Activated CD4-positive, alpha-beta T cell treated with anti-CD3 and anti-CD28 coated beads, Interleukin-2, Interleukin-6, amounts not matched to agents 100 ng/mL and 50 ng/mL, durations not matched to agents 16 hours and 8 hours (primary cell): ENCODE results near the gene NFIC.
"Not testable (repeated sequence)": the region's sequence is repeated elsewhere in the genome, so short reads cannot be mapped to it uniquely, and the experiment has no call there.

Experiments used
- DNase-seq: peaks from one replicate; pipeline ENCODE4 v3.0.0-alpha.2; 2020

Gene NFIC

DNA sequence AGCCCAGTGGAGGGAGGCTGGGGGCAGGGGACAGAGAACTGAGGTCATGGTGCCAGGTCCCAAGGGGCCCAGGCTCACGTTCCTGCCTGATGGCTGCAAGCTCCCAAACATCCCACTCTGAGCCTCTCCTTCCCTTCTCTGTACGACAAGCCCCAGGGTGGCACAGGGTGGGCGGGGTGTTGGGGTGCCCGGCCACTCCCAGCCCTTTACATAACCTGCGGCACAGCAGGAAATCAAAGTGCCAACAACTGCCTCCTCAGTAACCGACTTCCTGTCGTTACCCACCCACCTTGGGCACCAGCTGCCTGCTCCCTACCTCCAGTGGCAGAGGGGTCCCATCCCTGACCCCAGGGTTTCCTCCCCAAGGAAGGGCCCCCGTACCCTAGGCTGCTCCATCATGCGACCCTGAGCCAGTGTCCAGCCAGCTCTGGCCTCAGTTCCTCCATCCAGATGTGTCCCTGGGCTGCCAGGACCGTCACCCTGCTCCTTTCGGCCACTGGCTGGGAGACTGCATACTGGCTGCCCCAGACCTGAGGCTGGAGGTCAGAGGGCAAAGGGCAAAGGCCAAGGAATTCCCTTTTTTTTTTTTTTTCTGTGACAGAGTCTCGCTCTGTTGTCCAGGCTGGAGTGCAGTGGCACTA is 27.7 kb upstream of the NFIC start:
- DNase-seq, result peak; percentile 52

DNA sequence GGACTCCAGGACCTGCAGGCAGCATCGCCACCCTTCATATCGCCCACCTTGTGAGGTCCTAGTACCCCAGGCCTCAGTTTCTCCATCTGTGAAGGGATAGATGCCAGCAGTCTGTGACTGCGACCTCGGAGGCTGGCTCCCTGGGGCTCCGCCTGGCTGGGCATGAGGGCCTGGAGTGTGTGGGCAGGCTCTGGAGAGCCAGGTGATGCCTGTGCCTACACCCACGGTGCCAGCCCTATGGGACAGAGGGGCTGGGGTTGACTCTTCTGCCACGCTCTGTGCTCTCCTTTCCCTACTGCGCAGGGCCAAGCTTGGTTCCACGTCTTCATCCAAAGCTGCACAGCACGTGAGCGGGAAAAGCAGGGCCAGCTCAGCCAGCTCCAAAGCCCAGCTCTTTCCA is 26.0 kb upstream of the NFIC start:
- DNase-seq, result no peak

DNA sequence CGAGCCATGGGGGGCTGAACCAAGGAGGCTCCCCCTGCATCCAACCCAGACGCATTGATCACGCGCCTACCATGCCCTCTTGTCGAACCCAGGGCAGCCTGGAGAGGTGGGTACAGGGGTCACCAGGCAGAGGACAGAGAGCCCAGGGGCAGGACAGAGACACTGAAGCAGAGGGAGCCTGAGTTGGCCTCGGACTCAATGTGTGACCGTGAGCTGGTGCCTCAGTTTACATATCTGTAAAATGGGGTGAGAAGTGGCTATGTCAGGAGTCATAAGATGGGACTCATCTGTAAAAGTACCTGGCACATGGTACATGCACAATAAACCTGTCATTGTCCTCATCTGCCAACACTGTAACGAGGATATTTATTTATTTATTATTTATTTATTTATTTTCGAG is 24.1 kb upstream of the NFIC start:
- no peak for DNase-seq

DNA sequence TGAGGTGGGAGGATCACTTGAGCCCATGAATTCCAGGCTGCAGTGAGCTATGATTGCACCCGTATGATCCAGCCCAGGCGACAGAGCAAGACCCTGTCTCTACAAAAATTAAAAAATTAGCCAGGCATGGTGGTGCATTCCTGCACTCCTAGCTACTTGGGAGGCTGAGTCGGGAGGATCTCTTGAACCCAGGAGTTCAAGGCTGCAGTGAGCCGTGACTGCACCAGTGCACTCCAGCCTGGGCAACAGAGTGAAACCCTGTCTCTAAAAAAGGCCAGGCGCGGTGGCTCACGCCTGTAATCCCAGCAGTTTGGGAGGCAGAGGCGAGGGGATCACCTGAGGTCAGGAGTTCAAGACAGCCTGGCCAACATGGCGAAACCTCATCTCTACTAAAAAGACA is 23.4 kb upstream of the NFIC start:
- not testable (repeated sequence) for DNase-seq

DNA sequence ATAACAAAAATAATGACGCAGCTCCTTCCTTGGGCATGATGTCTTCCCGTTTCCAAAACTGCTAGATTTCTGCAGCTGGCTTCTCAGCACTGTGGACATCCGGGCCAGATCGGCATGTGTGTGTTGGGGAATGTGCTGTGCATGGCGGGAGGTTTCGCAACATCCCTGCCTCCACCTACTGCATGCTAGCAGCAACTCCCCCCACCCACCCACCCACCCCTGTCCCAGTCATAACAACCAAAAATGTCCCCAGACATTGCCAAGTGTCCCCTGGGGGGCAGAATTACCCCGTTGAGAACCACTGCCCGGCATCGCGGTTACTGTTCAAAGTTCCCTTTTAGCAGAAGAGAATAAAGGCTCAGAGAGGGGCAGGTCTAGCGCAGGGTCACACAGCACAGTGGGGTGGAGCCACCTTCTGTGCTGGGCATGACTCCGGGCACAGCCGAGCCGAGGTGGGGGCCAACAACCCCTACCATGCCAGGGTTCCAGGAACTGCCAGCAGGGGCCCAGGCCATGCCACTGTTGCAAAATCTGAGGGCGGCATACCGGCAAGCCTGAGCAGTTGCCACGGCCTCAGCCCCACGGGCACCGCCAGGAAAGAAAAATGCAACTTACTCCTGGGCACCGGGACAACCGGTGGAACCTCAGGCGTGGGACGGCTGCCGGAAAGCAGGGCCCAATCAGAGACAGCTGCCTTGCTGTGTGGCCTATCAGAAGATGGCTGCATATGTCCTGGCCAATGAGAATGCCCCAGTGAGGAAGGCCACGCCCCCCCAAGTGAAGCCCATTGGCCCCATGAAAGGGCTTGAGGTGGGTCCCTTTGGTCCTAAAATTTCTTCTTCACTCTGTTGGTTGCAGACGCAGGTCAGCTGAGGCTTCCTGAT is 22.5 kb upstream of the NFIC start:
- peak; percentile 56 for DNase-seq

DNA sequence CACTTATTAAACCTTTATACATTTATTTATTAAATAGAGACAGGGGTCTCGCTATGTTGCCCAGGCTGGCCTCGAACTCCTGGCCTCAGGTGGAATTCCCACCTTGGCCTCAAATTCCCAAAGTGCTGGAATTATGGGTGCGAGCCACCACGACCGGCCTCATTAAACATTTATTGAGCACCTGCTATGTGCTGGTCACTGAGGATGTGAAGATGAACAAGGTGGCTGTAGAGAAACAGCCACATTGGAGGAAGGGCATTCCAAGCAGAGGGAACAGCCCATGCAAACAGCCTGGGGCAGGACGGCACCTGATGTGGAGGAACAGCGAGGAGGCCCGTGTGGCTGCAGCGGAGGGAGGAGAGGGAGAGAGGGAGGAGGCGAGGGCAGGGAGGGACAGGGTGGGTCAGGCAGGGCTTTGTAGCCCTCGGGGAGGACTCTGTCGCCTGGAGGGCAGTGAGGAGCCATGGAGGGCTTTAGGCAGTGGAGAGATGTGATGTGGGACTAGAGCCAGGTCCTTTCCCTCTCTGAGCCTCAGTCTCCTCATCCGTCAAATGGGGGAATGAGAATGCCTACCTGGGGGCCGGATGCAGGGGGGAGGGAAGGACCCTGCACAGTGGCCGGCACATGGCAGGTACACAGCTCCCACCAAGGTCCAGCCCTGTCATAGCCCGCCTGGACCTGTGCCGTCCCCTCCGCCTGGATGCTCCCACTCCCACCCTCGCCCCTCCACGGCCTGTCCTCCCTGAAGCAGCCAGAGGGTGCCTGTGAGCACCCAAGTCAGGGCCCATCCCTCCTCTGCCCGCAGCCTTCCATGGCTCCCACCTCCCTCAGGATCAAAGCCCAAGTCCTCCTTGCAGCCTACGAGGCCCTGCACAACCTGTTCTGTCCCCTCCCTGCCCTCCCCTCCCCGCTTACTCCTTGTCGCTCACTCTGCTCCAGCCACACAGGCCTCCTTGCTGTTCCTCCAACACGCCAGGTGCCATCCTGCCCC is 21.5 kb upstream of the NFIC start:
- no peak for DNase-seq

DNA sequence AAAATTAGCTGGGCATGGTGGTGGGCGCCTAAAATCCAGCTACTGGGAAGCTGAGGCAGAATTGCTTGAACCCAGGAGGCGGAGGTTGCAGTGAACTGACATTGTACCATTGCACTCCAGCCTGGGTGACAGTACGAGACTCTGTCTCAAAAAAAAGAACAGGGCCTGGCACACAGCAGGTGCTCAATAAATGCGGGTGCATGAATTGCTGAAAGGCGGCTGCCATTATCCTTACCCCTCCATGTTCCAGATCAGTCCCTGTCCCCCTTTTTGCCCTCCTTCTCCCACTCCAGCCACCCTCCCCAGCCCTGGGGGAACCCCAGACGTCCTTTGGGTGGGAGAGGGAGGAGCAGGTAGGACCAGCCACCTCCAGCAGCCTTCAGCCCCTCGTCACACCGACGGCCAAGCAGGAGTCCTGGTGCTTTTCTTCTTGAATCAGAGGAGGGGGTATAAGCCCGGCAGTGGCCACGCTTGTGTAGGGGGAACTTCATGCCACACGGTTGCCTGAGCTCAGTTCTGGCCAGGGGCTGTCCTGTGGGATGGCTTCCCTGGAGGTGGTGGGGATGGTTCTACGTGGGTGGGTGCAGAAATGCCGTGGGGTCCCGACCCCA is 20.4 kb upstream of the NFIC start:
- DNase-seq, result no peak

DNA sequence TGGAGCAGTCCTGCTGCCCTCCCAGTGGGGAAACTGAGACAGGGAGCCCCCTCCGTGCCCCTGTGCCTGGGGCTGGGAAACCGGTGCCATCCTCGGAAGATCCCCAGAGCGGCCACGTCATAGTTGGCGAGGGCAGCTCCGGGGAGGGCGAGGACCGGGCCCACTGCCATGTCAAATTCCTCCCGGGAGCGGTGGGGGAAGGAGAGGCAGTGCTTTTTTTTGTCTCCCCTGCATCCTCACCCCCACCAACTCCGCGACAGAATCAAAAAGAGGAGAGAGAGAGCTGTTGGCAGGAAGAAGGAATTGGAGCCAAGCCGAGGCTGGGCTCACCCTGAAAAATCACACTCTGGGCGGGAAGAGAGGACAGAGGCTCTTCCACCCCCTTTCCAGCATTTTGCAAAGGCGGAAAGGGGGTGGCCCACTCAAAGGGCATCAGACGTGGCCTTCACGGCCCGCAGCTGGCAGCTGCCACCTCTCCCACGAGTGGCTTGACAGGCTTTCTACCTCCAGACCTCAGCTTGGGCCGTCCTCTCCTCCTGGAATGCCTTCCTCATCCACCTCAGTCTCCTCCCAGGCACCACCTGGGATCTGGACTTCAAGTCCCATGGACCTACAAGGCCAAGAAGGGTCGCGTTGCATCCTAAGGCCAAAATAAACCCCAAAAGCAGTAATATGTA is 19.6 kb upstream of the NFIC start:
- no peak for DNase-seq

DNA sequence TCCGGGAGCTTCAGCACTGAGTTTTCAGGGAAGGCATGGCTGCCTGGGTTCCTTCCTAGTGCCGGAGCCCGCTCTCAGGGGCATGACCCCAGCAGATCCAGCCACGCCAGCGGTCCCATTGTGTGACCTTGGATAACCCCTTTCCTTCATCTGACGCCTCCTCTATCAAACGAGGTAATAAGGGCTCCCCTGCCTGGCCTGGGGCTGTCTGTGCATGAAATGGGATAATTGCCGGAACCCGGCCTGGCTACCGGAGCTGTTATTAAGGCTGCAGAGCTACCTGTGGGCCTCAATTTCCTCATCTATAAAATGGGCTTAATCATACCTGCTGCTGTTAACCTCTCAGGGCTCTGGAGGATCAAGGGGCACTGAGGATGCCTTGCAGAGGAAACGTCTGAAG is 18.3 kb upstream of the NFIC start:
- no peak for DNase-seq

DNA sequence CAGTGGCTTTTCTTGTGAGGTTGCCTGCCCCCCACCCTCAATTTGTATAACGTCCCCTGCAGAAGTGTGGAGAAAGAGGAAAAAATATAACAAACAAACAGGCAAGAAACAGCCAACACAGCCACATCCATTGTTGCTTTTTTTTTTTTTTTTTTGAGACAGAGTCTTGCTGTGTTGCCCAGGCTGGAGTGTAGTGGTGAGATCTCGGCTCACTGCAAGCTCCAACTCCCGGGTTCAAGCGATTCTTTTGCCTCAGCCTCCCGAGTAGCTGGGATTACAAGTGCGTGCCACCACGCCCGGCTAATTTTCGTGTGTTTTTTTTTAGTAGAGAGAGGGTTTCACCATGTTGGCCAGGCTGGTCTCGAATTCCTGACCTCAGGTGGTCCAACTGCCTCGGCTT is 17.9 kb upstream of the NFIC start:
- DNase-seq, result not testable (repeated sequence)

DNA sequence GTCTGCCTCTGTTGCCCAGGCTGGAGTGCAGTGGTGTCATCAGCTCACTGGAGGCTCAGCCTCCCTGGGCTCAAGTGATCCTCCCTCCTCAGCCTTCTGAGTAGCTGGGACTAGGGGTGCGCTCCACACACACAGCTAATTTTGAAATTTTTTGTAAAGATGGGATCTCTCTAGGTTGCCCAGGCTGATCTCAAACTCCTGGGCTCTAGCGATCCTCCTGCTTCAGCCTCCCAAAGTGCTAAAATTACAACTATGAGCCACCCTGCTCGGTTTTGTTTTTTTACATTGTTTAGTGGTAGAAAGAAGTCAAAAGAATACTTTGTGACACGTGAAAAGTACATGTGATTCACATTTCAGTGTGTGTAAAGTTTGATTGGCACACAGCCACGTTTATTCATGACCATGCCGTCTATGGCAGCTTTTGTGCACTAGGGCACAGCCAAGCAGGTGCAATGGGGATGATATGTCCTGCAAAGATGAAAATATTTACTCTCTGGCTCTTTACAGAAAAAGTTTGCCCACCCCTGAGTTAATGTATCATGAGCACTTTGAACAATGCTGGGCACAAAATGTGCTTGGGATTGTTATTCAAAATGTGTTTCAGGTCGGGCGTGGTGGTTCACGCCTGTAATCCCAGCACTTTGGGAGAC is 16.2 kb upstream of the NFIC start:
- no peak for DNase-seq

DNA sequence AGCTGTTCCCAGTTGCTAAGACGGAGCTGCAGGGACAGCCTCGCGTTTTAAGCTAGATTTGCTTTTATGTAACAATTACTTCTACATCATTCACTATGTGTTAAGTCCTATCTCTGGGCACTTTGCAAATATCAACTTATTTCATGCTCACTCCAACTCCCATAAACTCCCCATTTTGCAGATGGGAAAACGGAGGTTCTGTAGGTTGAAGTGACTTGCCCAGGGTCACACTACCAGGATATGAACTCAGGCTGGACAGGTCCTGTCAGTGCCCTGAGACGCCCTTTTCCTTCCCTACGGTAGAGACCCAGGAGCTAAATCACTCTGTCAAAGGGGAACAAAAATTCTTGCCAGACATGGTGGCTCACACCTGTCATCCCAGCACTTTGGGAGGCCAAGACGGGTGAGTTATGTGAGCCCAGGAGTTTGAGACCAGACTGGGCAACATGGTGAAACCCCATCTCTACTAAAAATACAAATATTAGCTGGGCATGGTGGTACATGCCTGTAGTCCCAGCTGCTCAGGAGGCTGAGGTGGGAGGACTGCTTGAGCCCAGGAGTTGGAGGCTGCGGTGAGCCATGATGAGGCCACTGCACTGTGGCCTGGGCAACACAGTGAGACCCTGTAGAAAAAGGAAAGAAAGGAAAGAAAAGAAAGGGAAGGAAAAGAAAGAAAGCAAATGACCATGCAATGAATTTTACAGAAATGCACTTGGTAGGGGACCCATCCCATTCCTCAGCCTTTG is 14.5 kb upstream of the NFIC start:
- no peak for DNase-seq

DNA sequence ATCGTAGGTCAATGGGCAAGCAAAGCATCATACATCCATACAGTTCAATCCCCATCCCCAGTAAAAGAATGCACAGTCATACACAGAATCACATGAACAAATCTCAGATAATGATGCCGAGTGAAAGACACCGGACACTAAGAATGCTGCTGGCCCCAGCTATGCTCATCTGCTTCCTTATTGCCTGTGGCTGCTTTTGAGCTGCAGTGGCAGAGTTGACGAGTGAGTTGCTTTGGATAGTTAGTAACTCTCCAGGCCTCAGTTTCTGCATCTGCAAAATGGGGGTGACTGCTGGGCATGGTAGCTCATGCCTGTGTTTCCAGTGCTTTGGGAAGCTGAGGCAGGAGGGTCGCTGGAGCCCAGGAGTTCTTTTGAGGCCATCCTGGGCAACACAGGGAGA is 12.9 kb upstream of the NFIC start:
- DNase-seq, result no peak

DNA sequence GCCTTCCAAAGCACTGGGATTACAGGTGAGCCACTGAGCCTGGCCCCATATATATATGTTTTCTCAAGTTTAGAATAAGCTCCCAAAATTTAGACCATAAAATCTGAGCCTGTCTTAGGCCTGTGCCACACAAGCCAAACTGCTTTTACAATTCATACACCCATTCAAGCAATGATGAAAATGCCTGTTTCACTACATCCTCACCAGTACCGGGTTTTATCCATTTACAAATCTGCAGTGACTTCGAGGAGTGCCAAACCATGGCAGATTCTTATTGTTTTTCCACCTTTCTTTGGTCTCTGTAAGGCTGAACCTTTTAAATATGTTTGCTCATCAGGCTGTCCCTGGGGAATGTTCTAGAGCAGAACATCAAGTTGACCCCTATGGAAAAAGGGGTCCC is 9.6 kb upstream of the NFIC start:
- no peak for DNase-seq

DNA sequence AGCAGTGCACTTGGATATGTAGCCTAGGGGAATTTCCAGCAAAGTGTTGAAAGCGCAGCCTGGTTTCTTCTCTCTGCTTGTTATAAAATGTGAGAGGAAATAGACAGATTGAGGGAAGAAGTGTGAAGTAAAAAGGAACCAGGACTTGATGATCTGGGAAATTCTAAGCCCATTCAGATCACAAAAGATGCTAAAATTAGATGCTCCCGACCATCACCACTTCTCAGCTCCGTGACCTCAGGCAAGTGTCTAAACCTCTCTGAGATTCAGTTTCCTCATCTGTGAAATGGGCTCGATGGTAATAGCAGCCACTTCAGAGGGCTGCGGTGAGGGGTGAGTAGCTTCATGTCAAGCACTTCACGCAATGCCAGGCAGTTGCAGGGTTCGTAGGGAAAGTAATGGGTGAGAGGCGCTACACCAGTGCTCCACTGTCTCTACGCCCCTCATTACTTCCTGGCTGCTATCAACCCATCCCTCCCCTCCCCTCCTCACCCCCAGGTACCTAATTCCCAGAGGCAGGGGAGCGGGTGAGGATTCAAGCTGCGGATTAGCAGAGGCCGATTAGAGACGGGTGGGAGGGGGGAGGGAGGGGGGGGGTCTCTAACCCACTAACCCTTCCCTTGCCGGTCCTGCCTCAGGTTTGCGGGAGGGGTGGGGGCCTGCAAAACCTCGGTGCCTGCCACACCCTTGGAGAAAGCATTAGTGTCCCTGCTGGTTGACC is 9.0 kb upstream of the NFIC start:
- DNase-seq, result peak; percentile 39

DNA sequence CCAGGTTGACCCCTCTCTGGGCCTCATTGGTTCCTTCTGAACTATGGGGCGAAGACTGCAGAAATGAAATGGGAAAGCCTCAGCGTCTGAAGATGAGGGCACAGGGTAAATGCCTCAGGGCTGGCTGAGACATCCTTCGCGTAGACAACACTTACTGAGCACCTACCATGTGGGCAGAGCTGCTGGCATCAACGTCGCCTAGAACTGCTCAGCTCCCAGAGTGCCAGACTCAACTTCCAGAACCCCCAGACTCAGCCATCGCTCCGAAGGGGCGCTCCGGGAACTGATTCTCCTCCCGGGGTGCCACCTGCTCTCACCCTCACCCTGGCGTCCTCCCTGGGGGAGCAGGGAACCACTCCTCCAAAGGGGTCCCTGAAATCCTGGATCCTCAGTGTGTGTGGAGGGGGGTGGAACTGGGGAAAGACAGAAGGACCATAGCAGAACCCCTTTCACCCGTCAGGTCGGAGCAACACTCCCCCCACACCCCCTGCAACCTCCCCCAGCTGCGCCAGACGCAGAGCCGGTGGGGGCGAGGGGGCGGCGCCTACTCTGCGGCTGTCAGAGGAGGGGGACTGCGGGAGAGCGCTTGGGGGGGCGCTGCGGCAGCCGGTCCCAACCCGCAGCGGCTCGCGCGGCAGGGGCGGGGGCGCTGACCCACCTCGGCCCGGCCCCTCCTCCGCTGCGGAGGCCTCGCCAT is 8.2 kb upstream of the NFIC start:
- no peak for DNase-seq

DNA sequence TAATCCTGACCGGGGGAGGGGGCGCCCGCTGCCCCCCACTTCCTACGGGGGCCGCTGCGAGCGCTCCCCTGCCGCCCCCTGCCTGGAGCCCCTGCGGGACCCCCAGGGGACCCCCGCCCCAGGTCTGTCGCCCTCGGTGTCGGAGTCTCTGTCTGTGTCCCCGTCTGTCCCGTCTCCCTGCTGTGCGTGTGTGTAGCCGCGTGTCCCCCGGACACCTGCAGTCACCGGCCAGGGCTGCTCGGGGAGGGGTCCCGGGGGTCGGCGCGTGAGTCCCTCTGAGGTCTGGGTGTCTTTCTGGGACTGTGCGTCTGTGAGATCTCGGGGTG is 7.7 kb upstream of the NFIC start:
- DNase-seq, result no peak

DNA sequence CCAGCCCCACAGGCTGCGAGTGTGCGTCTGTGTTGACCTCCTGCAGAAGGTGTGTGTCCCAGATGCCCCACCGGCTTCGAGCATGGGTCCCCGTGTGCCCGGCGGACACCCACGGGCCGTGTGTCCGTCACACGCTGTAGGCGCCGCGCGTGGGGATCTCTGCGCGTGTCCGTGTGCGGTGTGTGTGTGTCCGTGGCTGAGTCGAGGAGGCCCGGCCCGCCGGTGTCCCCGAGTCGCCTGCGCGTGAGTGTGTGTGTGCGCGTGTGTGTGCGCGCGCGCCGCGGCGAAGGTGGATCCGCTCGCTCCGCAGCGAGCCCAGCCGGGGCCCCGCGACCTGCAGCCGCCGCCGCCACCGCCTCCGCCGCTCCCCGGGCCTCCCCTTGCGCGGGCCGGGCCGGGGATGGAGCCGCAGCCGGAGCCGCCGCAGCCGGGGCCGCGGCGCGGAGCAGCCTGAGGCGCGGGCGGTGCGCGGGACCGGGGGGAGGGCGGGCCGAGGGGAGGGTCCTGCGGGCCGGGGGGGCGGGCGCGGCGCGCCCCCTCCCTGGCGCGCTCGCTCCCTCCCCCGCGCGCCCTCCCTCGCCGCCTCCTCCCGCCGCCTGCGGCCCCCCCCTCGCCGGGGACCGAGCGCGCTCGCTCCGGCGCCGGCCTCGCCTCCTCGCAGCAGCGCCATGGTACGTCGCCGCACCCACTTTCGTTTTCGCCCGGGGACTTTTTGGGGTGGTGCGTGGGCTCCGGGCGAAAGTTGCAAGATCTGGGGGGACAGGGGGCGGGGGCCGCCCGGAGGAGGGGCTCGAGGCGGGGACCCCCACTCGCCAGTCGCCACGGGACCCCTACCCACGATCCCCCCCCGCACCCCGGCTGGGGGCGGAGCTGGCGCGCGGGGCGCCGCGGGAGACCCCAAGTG is 7.1 kb upstream of the NFIC start:
- DNase-seq, result peak; percentile 64
